Fibroblast of villous mesenchyme (primary cell): Measurements from ENCODE around the gene NT5C1A. TPM values are rescaled to one million over a fixed set of nuclear protein-coding genes. Genes with fewer than 3 reads are reported as not detected.

ENCODE experiments used
- DNase-seq: peaks from one replicate; pipeline ENCODE4 v3.0.0-alpha.2; 2010; ENCODE audit warnings: low read depth
- H3K4me3 ChIP-seq: 2 replicates; pipeline ENCODE4 v1.5.1; 2011; ENCODE audit warnings: low read depth, mild to moderate bottlenecking, low read length
- total RNA-seq: library from RNA; depleted of rRNA; stranded (reverse); fragments of >200 nt; gene quantifications from 2 replicates; pipeline ENCODE4 v1.2.3, GENCODE V29; 2012
- TF ChIP-seq, protein P1 (sequence below): IDR thresholded peaks from 2 replicates; pipeline ENCODE4 v1.5.1; 2012; ENCODE audit warnings: low read depth, mild to moderate bottlenecking, low read length; ENCODE audit not compliant: insufficient read depth

NT5C1A gene
- total RNA-seq, 1 donor = not detected

GRCh38 chr1:39684313-39684664, 12.4 kb upstream of the NT5C1A start:
- no peak for DNase-seq
- H3K4me3 ChIP-seq = no peak overlapping the region
- TF ChIP-seq, protein P1, sequence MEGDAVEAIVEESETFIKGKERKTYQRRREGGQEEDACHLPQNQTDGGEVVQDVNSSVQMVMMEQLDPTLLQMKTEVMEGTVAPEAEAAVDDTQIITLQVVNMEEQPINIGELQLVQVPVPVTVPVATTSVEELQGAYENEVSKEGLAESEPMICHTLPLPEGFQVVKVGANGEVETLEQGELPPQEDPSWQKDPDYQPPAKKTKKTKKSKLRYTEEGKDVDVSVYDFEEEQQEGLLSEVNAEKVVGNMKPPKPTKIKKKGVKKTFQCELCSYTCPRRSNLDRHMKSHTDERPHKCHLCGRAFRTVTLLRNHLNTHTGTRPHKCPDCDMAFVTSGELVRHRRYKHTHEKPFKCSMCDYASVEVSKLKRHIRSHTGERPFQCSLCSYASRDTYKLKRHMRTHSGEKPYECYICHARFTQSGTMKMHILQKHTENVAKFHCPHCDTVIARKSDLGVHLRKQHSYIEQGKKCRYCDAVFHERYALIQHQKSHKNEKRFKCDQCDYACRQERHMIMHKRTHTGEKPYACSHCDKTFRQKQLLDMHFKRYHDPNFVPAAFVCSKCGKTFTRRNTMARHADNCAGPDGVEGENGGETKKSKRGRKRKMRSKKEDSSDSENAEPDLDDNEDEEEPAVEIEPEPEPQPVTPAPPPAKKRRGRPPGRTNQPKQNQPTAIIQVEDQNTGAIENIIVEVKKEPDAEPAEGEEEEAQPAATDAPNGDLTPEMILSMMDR = no peak

DNA sequence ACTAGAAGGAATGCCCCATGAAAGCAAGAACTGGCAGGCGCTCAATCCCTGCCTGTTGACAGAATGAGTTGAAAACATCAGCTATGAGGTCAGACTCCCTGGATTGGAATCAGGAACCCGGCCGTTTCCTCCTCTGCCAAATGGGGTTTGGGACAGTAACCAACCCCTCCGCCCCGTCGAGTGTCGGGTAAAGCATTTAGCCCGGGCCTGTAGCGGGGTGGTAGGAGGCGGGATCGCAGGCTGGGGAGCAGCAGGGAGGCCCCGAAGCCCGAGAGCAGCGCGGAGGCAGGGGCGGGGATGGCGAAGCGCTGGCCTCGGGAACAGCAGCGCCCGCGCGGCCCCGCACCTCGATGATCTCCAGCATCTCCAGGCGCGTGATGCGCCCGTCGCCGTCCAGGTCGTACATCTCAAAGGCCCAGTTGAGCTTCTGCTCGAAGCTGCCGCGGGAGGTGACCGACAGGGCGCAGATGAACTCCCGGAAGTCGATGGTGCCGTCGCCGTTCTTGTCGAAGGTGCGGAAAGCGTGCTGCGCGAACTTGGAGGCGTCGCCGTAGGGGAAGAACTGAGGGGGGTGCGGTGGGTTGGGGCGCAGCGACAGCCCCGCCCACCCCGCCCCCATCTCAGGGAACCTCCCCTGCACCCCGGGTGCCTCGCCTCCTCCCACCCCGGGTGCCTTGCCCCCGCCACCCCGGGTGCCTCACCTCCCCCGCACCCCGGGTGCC, 11.8 kb upstream of the NT5C1A start:
- TF ChIP-seq, protein P1 = no peak
- DNase-seq = no peak
- H3K4me3 ChIP-seq = no peak overlapping the region

DNA sequence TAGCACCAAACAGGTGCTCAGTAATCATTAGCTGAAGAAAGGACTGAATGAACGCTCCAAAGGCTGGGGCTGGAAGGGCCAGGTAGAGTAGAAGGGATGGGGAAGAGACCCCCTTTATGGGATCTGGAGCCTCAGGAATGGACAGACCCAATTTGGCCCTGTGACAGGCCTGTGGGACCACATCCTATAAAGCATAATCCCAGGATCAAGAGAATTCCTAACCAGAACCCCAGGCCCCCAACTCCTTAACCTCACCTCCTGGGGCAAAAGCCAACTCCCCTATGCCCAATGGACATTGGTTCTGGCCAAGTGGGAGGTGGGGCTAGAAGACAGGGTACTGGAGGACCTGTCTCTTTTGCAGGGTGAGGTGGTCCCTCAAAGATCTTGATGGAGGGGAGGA, 10.1 kb upstream of the NT5C1A start:
- H3K4me3 ChIP-seq = no peak overlapping the region
- no peak for DNase-seq
- TF ChIP-seq, protein P1 = no peak

- DNase-seq = no peak
- no peak overlapping the region for H3K4me3 ChIP-seq
- TF ChIP-seq, protein P1 = no peak
Observed at GRCh38 chr1:39681294-39681693, 9.4 kb upstream of the NT5C1A start.

- TF ChIP-seq, protein P1 = no peak
- no peak for DNase-seq
Observed at GRCh38 chr1:39680751-39681150, 8.8 kb upstream of the NT5C1A start.

GRCh38 chr1:39679821-39680220, 7.9 kb upstream of the NT5C1A start:
- H3K4me3 ChIP-seq = no peak overlapping the region
- TF ChIP-seq, protein P1 = no peak
- no peak for DNase-seq

More at GRCh38 chr1:39680751-39681150, 8.8 kb upstream of the NT5C1A start:
- no peak overlapping the region for H3K4me3 ChIP-seq

- TF ChIP-seq, protein P1 = no peak
- no peak overlapping the region for H3K4me3 ChIP-seq
- DNase-seq = no peak
Observed at GRCh38 chr1:39678889-39679288, 7.0 kb upstream of the NT5C1A start.
